ENCODE data around the gene SCN3A. TPM values are rescaled to one million over a fixed set of nuclear protein-coding genes. Genes with fewer than 3 reads are reported as not detected.

The SCN3A gene
- total RNA-seq, 1 experiment from 2014 or later = not detected

DNA sequence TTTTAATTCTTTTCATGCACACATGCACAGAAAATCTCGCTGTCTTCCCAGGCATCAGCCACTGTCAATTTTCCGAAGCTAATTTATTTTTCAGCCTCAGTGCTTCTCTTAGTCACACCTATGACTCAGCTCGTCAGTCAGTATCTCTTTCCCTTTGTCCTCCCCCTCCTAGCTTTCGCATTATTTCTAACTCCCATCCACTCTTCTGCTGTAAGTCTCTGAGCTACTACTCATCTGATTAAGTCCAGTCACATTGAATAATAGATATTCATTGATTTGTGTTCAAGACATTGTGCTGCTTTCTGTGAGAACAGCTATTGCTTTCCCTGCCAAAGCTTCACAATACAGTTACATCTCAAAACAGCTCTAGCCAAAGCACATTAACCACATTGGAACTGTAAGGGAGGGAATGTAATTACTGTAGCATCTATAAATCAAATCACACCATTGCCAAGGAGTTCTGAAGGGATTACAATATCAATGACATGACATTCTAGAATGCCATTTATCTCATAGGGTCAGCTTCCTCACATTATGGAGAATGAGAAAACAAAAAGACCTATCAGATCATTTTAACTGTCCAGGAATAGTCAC, 89.4 kb downstream of the SCN3A start:
- DNase-seq (ENCODE audit: low read depth, low spot score) (no peak), ATAC-seq (no peak)

DNA sequence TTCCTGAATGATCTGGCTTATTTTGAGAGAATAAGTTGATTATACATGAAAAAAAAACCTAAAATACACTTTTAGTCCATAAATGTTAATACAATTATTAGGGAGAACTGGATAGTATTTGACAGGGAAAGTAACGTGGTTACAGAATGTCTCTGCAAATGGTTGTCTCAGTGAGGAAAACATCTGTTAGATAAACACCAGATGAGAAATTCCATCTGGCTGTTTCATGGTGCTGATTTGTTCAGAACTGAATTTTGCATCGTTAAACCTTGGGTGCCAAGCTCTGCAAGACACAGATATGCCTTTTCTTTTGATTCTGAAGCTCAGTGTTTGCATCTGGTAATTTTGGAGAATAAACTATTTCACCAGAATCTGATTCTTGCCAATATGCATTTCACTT, 90.4 kb downstream of the SCN3A start:
- Histone ChIP-seq H3K9me3 (ENCODE audit: control insufficient read depth, insufficient read depth, low read depth, low read length) (no peaks in the 10 kb centered on the region), H3K4me3 (ENCODE audit: low read depth in 2 of 2, low read length in 2 of 2) (no peak overlapping the region), H3K27me3 (ENCODE audit: control insufficient read depth, insufficient read depth, low read length) (no peaks in the 10 kb centered on the region), H3K4me1 (ENCODE audit: control insufficient read depth, insufficient read depth, low read length) (no peaks in the 10 kb centered on the region), H3K36me3 (ENCODE audit: control insufficient read depth, insufficient read depth, low read length) (no peaks in the 10 kb centered on the region), H3K27ac (ENCODE audit: low read length) (no peak overlapping the region)
- ATAC-seq (no peak), DNase-seq (ENCODE audit: low read depth, low spot score) (no peak)
- ChIA-PET POLR2A (no interaction called here), CTCF (no interaction called here)
- TF ChIP-seq REST (IDR thresholded peaks at IDR 0.05; ENCODE audit: insufficient read depth in 1 of 2, low read depth in 2 of 2, low read length in 1 of 2) (no peak), TCF7L2 (IDR thresholded peaks at IDR 0.05; ENCODE audit: low read depth, low read length) (no peak), POLR2AphosphoS5 (IDR thresholded peaks at IDR 0.05; ENCODE audit: low read depth, low read length) (no peak), SIN3A (IDR thresholded peaks at IDR 0.05; ENCODE audit: borderline replicate concordance, insufficient read depth, low read depth, low read length) (no peak)
- TF ChIP-seq, protein P1, sequence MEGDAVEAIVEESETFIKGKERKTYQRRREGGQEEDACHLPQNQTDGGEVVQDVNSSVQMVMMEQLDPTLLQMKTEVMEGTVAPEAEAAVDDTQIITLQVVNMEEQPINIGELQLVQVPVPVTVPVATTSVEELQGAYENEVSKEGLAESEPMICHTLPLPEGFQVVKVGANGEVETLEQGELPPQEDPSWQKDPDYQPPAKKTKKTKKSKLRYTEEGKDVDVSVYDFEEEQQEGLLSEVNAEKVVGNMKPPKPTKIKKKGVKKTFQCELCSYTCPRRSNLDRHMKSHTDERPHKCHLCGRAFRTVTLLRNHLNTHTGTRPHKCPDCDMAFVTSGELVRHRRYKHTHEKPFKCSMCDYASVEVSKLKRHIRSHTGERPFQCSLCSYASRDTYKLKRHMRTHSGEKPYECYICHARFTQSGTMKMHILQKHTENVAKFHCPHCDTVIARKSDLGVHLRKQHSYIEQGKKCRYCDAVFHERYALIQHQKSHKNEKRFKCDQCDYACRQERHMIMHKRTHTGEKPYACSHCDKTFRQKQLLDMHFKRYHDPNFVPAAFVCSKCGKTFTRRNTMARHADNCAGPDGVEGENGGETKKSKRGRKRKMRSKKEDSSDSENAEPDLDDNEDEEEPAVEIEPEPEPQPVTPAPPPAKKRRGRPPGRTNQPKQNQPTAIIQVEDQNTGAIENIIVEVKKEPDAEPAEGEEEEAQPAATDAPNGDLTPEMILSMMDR (IDR thresholded peaks at IDR 0.05) = no peak
- in situ Hi-C loops (cut with HindIII; ENCODE audit: low pct_unique_long_range_greater_than_20kb, low sequenced_read_pairs) (no loop called here), intact Hi-C loops (cut with micrococcal nuclease; ENCODE audit: unreplicated experiment) (no loop called here)
- no TSS peak for BruUV-seq (replicated peaks)

More for the DNA sequence above, 89.4 kb downstream of the SCN3A start:
- ChIA-PET POLR2A (no interaction called here), CTCF (no interaction called here)
- TF ChIP-seq, protein P1 (IDR thresholded peaks at IDR 0.05) = no peak
- TF ChIP-seq REST (IDR thresholded peaks at IDR 0.05; ENCODE audit: insufficient read depth in 1 of 2, low read depth in 2 of 2, low read length in 1 of 2) = no peak
- no peak for TF ChIP-seq TCF7L2 (IDR thresholded peaks at IDR 0.05; ENCODE audit: low read depth, low read length)
- no peak for TF ChIP-seq SIN3A (IDR thresholded peaks at IDR 0.05; ENCODE audit: borderline replicate concordance, insufficient read depth, low read depth, low read length)
- no peak for TF ChIP-seq POLR2AphosphoS5 (IDR thresholded peaks at IDR 0.05; ENCODE audit: low read depth, low read length)
- Histone ChIP-seq H3K36me3 (ENCODE audit: control insufficient read depth, insufficient read depth, low read length) (no peaks in the 10 kb centered on the region), H3K27ac (ENCODE audit: low read length) (no peak overlapping the region), H3K4me1 (ENCODE audit: control insufficient read depth, insufficient read depth, low read length) (no peaks in the 10 kb centered on the region), H3K9me3 (ENCODE audit: control insufficient read depth, insufficient read depth, low read depth, low read length) (no peaks in the 10 kb centered on the region), H3K27me3 (ENCODE audit: control insufficient read depth, insufficient read depth, low read length) (no peaks in the 10 kb centered on the region), H3K4me3 (ENCODE audit: low read depth in 2 of 2, low read length in 2 of 2) (no peak overlapping the region)
- BruUV-seq (replicated peaks) = no TSS peak
- in situ Hi-C loops (cut with HindIII; ENCODE audit: low pct_unique_long_range_greater_than_20kb, low sequenced_read_pairs) = no loop called here
- intact Hi-C loops (cut with micrococcal nuclease; ENCODE audit: unreplicated experiment) = no loop called here
